ENCODE results near the gene CERS6.

Gene CERS6

DNA sequence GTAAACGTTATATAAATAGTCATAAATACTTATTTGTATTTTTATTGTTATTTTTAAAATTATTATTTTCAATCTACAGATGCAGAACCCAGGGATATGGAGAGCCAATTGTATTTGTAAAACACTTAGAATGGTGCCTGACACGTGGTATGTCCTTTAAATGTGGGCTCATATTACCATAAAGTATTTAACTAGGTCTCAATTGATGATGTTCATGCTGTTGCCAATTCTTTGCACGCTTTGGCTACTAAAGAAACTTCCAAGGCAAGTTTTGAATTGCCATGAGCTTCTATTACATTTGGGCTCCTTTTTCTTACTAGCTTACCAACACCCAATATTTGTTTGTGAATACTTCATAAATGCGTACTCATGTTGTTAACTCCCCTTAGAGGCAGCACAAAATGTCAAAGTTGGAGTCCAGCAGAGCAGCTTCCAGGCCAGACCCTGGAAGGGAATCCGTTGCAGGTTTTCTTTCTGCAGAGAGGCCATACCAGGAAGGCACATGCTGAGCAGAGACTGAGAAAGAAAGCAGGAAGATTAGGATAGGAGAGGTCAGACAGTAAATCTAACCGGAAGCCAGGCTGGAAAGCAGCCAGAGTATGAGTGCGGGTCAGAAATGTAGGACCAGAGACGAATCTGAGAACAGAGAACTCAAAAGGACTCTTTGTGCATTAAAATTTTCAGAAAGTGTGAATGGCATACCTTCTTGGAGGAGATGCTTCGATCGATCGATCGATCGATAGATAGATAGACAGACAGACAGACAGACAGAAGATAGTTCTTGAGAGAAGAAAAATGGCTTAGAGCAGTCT, 342.2 kb downstream of the CERS6 start:
- DNase-seq (ENCODE audit: low read depth in 2 of 2) = no peak

DNA sequence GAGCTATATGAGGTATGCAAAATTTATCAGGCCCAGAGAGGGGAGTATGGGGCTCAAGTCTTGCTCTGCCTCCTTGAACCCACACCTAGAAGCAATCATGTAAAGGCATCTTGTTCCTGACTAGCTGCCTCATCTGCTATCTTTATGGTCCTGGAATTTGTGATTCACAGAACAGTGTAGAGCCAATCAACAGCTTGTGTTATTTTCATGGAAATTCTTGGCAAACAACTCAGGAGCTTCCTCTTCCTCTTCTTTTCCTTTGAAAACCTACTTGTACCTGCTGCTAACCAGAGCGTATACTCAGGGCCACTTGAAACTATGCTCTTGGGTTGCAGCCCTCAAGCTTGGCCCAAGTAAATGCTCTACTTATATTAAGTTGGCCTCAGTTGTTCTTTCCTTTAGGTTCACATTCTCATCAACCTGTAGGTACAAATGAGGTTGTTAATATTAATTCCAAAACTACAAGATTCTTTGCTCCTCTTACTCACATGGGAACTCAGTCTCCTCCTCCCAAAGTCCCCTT, 342.9 kb downstream of the CERS6 start:
- DNase-seq (ENCODE audit: low read depth in 2 of 2) = no peak

DNA sequence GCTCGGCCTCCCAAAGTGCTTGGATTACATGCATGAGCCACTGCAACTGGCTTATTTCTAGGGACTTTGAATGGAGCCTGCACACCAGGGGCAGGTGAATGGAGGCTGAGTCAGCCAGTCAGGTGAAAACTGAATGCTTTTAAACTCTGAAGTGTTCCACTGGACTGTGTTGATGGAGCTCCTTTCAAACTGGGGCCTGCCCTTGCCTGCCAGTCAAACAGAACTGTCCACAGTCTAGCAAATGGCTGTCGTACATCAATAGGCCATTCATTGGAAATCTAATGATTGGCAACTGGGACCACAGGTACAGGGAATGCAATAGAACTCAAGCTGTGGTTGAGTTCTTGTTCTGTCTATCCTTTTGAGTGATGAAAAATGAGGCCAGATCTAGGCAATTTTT, 345.4 kb downstream of the CERS6 start:
- no peak for DNase-seq (ENCODE audit: low read depth in 2 of 2)

DNA sequence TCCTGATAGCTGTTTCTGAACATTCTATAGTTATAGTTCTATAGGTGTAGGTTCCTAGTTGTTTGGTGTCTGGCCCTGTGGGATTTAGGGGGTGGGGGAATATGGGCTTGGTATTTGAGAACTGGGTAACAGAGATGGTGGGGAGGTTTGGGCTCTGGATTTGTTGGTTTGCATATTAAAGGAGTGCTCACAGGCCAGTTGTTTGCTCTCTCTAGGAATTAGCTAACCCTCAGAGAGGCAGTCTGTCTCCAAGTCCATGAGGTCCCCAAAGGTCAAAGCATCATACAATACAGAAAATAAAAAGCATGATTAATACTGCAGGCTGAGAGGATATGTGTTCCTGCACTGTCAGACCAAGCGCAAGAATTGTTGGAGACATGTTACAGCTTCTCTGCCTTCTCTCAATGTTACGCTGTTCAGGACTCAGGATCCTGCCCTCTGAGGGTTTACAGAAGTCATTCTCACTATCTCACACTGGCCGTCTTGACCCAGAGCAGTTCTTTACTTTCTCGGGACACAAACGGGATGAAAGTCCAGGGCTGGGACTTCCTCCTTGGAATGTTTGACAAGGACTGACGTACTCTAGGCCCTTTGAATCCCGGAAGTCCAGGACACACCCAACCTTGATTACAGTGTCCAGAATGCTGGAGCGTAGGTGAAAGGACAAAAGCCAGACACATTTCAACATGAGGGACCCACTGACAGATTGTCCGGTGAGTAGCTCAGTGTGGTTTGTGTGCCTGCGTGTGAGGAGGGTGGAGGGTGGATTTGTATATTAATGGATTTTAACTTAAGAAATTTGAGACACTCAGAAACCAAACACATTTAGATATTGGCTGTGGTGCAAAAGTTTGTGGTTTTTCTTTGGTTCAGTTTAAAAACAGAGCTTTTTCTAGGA, 346.1 kb downstream of the CERS6 start, which contains the start of gene NOSTRIN:
Gene NOSTRIN (plus strand): TSS at position 677 of the 898 bp plus-strand sequence. CDS start 10 bp downstream, at position 687.
- DNase-seq (ENCODE audit: low read depth in 2 of 2) = no peak

DNA sequence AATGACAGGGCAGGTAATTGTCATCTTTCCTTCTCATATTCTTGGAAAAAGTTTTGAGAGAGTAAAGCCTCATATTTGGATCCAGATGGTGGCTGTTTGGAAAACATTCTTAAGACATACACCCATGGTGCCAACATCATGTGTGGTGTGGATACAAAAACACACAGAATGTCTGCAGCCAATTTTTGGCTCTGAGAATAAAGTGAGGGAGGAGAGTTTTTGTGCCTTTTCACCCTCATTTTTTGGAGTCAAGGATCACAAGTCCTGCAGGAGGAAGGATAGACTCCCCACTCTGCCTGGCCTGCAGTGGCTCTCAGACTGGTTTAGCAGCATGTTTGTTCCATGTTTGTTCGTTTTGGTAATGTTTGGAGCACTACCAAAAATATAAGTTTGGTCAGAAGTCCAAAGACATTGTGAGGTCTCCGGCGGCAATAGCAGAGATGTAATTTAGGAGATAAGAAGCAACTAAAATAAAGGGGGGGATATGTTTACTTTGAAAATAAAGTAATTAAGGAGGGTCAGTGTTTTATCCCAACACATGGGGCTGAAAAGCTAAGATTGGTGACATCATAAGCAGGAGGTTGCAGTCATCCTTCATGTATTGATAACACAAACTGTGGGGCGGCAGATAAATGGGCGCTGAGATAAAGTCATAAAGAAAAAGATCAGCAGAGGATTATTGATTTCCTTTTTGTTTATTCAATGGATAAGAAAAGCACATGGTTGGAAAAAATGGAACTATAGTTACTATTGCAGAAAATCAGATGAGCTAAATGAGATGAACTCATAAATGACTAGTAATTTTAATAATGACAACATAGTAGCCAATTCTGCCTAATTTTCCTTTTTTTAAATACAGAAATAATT, 347.0 kb downstream of the CERS6 start:
- DNase-seq (ENCODE audit: low read depth in 2 of 2) = no peak

DNA sequence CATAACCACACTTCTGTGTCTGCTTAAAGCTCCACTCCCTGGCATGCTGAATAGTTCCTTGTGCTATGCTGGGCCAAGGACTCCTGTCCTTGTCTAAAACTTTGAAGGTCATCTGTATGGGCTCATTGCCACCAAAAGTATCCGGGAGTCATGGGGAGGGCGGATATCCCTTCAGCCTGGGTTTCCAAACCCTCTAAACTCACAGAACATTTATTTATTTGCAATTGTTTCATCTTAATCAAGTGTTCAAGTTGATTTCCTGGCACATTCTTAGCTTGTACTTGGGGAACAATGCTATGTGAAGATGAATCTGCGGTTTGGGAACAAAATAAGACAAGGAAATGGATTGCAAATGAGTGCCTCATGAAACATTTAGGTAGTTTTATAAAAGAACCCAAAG, 348.1 kb downstream of the CERS6 start:
- no peak for DNase-seq (ENCODE audit: low read depth in 2 of 2)

DNA sequence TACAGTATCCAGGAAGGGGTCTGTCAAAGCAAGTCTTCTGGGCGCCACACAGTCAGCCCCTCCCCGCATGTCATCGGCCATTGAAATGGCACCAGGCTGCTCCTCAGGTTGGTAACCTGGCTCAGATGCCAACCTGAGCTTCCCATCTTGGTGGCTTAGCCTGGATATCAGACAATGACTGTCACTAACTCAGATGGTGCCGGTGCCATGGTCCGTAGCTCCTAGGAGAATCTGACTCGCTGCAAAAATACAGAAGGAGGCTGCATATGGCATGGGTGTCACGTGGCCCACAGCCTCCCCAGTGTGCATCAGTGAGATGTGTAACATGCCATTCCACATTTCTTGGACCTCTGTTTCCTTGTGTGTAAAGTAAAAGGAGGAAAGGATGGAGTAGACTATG, 349.5 kb downstream of the CERS6 start:
- DNase-seq (ENCODE audit: low read depth in 2 of 2) = no peak

DNA sequence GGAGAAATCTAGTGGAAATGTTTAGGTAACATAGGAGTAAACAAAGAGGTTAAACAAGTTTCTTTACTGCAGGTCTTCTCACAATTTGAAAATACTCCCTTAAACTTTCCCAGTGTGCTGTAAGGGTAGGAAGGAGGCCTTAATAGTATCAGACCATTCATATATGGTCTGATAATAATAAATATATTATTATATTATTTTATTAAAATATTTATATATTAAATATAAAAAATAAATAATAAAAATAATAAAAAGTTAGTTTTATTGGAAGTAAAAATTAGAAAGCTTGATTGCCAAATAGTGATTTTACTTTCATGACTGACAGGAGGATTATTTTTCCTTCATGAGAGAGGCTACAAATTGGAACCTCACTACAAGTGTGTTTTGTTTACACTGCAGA, 353.5 kb downstream of the CERS6 start:
- no peak for DNase-seq (ENCODE audit: low read depth in 2 of 2)

DNA sequence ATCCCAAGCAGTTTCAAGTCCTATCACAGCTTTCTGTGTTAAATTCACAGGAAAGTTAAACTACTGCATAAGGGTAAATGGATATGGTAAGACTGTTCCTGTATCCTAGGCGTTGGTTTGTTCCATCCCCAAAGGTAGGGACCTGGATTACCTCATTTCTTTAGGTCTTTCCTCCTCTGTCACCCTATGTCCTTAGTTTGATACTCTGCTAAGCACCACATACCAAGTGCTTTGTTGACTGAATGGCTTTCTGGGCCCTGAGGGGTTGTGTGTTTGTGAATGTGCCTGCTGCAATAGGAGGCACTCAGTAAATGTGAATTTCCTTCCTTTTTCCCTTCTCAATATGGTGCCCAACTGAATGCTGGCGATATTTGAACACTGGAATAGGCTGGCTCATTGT, 354.2 kb downstream of the CERS6 start:
- DNase-seq (ENCODE audit: low read depth in 2 of 2) = no peak

DNA sequence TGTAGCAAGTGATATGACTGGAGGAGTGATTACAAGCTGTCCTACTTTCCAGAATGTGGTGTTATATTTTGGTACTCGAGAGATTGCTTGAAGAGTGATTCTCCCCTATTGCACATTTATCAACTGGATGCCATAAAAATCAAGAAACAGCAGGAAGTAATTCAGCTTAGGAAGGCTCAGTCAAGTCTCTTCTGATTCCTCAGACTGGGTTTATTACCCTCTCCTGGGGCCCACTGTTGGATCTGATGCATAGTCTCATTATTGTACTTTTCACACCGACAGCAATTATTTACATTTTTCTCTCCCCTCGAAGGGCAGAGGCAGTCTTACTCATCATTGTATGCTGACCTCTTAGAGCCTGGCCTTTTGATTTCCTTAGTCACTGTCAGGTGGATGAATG, 355.6 kb downstream of the CERS6 start:
- no peak for DNase-seq (ENCODE audit: low read depth in 2 of 2)

DNA sequence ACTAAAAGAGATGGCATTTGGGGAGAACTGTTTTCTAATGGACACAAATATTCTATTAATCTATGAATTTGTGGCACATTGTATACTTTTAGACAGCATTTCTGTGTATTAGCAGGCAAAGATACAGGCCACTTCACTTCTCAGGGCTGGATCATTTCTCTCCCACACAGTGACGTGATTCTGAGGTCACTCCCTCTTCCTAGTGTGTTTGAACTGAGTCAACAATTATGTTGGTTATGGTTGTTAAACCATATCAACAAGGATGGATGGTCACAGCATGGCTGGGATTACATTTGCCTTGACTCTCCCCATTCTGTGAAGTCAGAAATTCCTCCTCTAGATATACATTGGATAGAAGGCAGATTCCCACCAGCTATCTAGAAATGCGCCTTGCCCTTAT, 358.0 kb downstream of the CERS6 start:
- DNase-seq (ENCODE audit: low read depth in 2 of 2) = no peak

DNA sequence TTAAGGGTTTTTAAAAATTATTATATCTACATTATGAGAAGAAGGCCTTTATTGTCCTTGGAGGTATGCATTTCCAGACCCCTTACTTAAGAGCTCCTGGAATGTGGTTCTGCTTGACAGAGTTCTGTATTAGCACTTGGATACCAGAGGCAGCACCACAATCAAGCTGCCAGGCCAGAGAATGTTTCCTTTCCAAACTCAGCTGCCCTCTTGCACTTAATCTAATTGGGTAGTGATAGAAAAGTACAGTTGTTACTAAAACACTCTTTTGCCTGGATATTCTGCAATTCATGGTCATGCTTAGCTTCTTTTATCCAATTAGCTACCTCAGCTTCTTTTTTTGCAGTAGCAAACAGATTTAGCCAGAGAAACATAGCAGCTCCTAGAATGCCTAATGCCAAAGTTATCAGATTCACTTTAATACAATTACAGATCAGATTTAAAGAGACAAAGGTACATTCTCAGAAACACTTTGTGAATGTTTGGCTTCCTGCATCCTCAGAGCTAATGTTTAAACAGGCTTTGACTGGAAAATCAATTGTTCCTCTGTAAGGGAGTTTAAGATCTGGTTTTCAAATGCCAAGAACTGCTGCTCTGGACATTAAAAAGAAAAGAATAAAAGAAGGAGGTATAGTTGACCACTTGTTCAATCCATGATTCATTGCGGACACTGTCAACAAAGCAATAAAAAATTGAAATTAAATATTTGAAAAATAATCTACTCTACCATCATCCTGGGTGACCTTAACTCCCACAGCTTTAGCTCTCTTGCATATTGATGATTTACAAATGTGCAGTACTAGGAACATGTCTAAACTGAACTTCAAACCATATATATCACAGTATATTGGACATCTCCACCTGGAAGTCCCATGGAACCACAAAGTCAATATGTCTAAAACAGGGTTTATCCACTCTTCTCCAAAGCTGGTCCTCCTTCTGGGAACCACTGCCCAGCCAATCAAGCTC, 359.2 kb downstream of the CERS6 start:
- DNase-seq (ENCODE audit: low read depth in 2 of 2) = no peak

DNA sequence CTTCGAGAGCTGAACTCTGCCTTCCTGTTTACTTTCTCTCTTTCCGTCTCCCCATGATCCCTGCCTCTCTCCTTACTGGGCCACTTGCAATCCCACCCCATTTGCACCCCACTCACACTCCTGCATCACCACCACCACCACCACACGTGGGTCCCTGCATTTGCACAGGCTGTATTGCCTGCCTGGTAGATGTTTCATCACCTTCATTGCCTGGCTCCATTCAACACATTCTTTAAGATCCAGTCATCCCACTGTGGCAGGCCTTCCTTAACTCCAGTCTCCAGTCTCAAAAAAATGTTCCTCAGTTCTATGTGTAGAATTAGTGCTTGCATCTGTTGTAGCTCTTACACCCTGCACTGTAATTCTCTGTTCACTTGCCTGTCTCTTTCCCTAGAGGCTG, 360.3 kb downstream of the CERS6 start:
- DNase-seq (ENCODE audit: low read depth in 2 of 2) = no peak

DNA sequence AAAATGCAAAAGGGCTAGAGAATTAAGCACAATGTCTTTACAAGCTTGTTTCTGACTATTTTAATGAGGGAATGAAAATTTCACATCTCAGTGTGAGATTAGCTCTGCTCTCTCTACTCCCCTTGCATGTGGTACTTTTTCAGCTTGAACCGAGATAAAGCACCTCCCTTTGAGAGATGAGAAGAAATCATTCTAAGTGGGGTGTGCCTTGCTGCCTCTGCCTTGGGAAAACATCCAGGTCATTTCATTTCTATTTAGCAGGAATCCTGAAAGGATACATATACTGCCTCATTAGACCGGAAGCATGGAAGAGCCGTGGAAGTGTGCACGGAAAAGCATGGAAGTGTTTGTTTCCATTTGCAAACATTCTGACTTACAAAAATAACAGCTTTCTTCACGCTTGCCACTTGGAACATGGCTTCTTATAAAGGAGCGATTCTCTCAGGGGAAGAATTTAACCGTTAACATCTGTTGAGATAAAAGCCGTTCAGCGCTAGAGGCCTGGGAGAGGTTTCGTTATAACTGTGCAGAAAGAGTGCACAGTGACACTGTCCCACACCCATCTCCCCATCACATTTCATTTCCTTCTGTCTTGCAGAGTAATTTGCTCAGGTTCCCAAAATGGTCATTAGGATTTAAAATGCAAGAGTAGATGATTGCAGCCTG, 363.1 kb downstream of the CERS6 start:
- DNase-seq (ENCODE audit: low read depth in 2 of 2) = no peak

DNA sequence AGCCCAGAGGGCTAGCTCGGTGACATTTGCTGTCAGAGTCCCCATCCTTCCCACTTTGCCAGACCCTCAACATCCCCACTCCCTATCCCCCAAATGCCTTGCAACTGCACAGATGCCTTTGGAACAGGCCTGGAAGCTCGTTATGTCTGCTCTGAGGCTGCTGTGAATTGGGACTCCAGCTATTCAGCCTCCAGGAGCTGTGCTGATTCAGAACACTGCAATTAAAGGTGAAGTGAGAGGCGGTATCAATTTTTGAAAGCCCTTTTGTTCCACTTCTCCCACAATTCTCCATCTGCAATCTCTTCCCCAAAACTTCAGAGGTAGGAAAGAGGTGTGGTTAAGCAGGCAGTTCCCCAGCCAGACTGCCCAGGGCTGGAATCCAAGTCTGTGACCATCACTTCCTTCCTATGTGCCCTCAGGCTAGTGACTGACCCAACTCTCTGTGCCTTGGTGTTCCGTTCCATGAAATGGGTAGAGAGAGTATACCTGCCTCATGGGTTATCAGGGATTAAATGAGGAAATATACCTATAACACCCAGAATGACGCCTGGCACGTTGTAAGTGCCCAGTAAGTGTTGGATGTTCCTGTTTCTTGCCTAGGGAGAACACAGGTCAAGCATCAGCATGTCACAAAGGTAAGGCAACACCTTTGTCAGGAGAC, 363.9 kb downstream of the CERS6 start:
- no peak for DNase-seq (ENCODE audit: low read depth in 2 of 2)

DNA sequence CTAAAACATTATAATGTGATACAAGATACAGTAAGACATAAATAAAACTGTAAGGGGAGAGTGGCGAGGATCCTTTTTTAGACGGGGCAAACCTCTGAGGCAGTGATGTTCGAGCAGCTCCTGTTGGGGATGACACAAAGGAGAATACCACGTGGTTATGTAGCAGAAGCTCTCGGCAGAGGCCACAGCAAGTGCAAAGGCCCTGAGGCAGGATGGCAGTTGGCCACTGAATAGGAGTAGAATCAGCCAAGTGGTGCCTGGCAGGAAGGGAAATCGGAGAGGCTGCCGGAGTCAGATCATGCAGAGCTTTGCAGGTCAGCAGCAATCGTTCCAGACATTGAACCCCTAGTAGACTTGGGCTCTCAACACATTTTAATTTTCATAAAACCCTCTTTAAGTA, 365.5 kb downstream of the CERS6 start:
- no peak for DNase-seq (ENCODE audit: low read depth in 2 of 2)

DNA sequence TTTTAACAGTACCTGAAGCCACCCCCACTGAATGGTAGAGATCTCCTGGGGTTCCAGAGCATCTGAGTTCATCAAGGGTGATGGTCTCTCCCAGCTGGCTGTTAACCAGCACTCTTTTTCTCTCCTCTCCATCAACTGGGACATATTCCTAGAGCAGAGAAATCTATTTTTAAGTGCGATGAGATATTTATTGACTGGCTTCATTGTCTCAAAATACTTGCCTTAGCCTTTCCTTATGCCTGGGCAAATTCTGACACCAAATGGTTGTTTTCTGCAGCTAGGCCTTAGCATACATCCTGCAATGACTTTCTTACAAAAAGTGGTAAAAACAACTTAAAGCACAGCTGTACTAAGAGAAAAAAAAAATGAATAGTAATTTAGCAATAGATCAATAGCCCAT, 365.9 kb downstream of the CERS6 start:
- no peak for DNase-seq (ENCODE audit: low read depth in 2 of 2)

All from stimulated activated CD8-positive, alpha-beta memory T cell treated with anti-CD3 and anti-CD28 coated beads, Interleukin-7, amount 100 ng/mL, for 4 hours (primary cell).